GM21576 (cell line): ENCODE results near the gene PSTPIP2.
A peak's percentile ranks its signal among the peaks of the same experiment; 100 is the strongest.
"Not testable (repeated sequence)": the region's sequence is repeated elsewhere in the genome, so short reads cannot be mapped to it uniquely, and the experiment has no call there.

Experiments
- ATAC-seq: cut with Tn5 transposase; IDR thresholded peaks from one replicate; pipeline ENCODE4 v1.9.1; 2021; ENCODE audit warnings: mild to moderate bottlenecking, moderate library complexity; ENCODE audit not compliant: unreplicated experiment

PSTPIP2 gene

DNA sequence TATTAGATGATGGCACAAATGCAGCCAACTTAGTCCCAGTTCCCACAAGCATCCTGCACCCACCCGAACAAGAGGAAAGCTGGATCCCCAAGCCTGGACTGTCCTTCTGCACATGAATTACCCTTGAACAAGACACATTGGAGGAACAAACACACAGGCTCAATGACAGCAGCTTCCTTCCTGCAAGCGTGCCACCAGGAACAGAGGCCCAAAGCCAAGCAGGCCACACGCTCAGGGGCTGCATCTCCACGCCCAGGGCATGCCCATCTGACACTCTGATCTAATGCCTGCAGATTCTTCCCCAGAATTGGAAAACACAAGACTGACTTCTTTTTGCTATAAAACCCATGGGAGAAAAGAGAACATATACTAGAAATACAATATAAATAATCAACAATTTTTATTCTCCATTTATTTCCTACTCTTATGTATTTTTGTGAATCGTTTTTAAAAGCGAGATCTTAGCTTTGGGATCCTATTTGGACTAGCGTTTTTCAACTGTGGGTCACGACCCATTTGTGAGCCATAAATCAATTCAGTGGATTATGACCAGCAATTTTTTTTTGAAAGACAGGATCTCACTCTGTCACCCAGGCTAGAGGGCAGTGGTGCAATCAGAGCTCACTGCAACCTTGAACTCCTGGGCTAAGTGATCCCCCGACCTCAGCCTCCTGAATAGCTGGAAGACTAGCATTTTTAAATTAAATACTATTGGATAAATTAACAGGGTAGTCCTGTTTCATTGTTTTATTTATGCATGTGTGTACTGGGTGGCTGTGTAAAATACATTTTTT lies 34.4 kb downstream of the PSTPIP2 start:
- no peak for ATAC-seq

DNA sequence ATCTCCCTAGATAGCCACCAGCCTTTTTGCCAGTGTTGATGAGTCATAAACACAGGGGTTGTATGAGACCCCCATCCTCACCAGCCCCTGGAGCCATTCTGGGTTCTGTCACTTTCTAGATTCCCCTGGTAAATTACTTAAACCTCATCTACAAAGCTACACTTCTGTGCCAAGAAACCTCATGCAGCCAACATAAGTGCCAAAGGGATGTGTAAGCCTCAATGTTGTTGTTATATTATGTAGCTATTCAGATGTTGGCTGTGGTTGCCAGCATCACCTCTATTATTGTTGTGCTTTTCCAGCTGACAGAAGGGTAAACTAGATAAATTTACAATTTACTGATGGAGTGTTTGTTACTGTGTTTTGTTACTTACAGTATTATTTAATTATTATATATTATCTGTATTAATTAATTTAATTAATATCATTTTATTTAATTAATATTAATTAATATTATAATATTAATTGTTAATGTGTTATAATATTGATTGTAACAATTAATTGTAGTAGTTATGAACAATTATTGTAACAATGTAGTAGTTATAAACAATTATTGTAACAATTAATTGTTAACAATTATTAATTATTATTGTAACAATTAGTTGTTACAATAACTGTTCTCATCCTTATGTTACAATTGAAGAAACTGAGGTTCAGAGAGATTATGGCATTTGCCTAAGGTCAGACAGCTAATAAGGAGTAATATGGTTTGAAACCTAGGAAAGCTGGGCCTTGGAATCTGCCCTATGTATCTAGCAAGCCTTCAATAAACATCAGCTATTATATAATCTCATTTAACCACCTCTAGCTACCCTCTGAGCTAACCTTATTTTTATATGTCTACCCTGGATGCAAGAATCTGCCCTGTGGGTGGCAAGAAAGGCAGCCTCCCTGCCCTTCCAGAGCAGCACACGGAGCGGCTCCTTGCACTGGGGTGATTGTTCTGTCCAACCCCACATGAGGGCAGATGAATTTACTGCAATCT lies 36.1 kb downstream of the PSTPIP2 start:
- no peak for ATAC-seq

DNA sequence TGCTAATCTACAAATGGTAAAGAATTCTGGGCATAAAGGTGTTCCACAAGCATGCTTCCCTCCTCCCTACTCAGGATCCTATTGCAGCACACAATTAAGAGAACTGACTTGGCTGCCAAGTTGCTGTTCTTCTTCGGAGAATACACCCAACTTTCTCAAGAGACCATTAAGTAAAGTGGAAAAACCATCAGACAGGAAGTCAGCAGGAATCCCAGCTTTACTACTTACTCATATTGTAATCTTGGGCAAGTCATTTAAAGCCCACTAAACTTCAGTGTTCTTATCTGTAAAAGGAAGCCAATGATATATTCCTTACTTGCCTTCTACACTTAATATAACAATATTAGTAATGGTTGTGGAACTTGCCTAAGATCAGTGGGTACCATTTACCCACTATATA lies 37.8 kb downstream of the PSTPIP2 start:
- no peak for ATAC-seq

DNA sequence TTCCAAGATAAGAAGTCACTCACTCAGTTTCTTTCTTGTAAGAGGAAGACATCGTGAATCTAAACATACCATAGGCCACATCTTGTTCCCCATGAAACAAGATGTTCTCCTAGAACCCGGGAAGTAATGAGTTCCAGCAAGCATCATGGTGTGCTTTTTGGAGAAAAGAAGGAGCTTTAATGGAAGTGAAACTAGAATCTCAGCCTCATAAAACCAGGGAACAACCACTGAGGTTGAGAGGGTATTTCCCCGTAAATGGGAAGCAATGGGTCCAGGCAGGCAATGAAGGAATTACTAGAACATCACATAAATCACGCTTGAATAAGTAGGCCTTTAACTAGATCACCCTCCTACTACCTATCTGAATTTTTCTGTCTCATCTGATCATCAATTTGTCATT lies 40.3 kb downstream of the PSTPIP2 start:
- no peak for ATAC-seq

DNA sequence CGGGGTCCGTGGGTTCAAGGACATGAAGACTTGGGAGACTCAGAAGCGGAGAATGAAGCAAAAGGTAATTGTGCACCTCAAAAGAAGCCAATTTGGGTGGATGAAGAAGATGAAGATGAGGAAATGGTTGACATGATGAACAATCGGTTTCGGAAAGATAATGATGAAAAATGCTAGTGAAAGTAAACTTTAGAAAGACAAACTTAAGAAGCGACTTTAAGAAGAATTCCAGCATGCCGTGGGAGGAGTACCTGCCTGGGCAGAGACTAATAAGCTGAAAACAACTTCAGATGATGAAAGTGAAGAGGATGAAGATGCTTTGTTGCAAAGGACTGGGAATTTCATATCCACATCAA lies 43.5 kb downstream of the PSTPIP2 start:
- no peak for ATAC-seq

DNA sequence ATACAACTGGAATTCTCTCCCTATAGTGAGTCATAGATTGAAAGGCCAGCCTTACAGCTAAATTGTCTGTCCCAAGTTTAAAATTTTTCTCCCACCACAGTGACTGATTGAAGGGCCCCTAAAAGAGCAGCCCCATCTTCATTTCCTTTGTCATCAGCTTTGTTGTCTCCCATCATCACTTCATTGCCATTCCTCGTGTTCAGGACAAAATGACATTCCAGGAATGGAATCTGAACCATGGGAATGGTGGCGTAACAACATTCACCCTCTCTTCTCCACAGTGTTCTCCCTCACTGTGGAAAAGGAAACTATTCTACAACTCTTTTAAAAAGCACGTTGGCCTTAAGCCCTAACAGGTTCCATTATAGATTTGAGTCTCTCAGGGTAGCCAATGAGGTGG lies 52.1 kb downstream of the PSTPIP2 start:
- ATAC-seq, result no peak

DNA sequence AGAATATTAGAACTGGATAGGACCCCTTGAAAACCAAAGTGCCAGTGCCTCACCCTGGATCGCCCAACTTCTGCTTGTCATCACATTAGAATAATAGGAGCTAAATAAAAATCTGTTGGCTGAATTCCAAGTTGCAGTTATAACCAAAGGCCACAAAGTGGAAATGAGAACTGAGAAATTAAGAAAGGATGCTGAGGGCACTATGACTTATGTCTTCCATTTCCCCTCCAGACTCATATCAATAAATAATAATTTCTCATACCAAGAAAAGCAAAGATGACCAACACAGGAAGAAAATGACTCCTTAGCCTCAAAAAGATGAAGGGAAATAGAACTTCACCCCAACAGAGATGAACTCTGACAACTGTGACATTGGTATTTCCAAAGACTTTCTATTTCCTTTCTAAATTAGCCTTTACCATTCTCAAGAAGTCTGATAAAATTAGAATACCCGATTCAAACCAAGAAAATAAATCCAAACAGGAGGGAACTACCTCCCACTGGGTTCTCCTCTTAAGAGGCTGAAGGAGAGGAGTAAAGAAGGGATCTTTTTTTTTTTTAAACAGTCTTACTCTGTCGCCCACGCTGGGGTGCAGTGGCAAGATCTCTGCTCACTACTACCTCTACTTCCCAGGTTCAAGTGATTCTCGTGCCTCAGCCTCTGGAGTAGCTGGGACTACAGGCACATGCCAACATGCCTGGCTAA lies 58.4 kb downstream of the PSTPIP2 start:
- peak; percentile 41 for ATAC-seq

DNA sequence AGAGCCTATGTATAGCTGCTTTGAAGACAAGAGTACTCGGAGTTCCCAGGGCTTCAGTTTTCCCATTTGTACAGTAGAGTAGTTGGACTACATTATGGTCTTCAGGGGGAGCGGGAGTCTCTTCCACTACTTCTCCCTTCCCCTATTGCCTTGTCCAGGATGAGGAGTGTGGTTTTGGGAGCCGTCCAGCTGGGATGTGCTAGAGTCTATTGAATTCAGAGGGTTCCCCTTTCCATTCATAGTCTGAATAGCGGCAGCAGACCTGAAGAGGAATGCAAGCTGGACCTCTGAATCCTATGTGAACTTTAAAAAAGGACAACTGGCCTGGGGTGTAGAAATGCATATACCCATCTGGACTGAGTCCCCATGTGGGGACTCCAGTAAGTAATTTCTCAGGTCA lies 61.4 kb downstream of the PSTPIP2 start:
- no peak for ATAC-seq

DNA sequence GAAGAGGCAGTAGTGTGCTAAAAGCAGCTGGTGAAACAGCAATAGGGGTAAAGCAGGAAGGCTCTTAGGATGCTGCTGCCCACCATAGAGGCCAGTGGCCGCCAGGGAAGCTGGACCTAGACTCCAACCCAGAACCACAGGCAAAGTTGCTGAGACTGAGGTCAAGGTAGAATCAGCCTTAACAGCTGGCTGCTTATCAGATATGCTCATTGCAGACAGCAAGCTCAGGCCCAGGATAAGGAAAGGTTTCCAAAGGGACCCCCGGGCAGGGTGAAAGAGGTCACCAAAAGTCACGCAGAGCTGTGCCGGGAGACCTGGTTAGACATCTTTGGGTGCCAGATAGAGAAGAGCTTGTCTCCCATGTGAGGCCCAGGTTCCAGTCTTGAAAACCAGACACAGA lies 62.0 kb downstream of the PSTPIP2 start:
- no peak for ATAC-seq

DNA sequence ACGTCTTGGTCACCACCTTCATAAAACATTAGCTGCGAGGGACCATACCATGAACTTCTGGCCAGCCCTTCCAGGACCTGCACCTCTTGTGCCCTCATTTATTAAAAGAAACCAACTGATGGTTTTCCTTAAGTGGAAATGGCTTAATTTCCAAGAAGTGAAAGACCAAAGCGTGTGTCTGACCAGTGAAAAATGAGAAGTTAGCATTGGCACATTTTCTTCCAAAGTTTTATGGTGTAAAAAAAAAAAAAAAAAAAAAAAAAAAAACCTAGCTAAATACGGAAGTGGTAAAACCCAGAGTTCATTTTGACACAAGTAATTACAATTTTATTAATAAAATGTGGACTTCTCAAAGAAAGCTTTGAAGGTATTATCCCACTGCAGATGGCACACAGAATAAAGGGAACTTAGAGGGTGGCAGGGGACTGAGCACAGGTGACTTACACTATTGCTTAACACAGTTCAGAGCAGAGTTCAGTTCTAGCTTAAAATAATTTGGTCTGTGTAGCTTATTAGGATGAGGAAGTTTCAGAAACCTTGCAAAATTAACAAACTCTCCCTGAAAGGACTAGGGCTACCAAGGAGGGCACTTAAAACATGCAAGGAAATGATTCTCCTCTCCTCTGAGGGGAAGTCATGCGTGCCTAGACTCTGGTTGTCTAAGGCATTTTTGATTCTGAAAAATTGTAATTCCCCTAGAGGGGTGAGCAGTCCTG lies 62.8 kb downstream of the PSTPIP2 start:
- no peak for ATAC-seq

DNA sequence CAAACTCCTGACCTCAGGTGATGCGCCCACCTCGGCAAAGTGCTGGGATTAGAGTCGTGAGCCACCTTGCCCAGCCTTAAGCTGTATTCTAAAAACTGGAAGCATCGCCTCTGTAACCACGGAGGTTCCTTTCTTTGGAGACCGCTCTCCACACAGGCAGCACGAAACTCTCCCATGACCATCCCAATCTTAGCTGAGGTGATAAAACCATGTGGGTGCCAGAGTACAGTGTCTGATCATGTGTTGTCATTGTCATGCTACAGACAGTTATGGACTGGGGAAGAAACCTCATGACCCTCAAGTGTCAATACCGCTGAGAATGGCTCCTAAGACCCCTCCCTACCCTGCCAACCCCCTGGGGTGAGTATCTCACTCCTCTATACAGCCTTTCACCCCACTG lies 63.5 kb downstream of the PSTPIP2 start:
- ATAC-seq, result no peak

DNA sequence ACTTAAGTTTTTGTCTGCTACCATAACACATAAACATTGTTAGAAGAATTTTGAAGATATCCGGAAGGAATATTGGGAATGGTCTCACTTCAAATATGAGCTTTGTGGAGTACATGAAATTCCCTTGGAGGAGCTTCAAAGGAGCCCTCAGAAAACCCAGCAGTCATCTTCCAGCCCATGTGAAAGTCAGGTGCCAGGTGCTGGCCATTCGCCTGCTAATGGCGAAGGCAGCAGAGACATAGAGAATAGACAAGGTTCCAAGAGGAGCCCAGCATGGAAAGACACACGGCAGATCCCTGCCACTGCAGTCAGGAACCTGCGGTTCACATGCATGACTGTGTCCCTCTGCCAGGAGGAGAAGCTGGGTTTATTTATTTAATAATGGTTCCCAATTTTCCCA lies 64.9 kb downstream of the PSTPIP2 start:
- no peak for ATAC-seq

DNA sequence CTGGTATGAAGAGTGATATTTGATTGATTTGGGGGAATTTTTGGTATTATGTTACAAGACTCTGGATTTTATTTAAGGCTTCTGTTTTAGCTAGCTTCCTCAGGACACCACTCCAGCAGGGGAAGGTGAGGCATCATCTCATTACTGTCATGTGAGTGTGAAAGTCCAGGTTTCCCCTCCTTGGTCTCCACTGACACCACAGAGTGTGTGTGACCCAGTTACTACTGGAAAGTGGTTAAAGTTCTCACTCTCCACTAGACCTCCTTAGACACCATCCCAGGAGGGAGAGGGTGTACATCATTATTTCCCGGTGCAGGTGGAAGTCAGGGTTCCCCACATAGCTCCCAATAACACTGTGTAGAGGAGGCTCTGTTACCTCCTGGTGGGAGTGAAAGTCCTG lies 69.1 kb downstream of the PSTPIP2 start:
- no peak for ATAC-seq

DNA sequence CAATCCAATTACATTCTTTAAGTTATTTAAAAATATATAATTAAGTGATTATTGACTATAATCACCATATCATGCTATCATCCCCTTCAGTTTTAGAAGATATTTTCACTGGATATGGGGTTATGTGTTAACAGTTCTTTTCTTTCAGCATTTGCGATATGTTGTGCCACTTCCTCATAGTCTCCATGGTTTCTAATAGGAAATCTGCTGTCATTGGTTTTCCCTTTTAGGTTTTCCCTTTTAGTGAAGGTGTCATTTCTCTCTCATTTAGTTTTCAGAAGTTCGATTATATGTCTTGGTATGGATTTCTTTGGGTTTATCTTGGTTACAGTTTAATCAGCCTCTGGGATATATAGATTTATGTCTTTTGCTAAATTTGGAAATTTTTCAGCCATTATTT lies 70.2 kb downstream of the PSTPIP2 start:
- no peak for ATAC-seq

DNA sequence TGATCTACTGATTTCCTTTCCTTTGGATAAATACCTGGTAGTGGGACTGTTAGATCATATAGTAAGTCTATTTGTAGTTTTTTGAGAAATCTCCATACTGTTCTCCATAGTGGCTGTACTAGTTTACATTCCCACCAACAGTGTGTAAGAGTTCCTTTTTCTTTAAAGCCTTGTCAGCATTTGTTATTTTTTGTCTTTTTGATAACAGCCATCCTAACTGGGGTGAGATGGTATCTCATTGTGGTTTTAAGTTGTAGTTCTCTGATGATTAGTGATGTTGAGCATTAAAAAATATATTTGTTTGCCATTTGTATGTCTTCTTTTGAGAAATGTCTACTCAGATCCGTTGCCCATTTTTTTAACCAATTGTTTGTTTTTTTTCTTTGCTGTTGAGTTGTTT lies 71.0 kb downstream of the PSTPIP2 start:
- ATAC-seq, result no peak

DNA sequence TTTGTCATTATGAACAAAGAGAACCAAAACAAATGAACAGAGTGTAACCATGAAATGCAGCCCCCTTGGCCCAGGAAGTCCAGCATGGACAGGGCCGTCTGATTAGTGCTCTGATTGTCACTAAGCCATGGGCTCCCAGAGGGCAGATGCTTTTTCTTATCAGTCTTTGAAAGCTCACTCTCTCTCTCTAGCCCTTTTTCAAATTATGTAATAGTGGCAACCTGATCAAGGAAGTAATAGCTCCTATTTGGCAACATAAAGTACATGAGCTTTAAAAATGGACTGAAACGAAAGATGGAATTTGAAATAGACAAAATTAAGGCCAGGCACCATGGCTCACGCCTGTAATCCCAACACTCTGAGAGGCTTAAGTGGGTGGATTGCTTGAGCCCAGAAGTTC lies 72.5 kb downstream of the PSTPIP2 start:
- no peak for ATAC-seq

DNA sequence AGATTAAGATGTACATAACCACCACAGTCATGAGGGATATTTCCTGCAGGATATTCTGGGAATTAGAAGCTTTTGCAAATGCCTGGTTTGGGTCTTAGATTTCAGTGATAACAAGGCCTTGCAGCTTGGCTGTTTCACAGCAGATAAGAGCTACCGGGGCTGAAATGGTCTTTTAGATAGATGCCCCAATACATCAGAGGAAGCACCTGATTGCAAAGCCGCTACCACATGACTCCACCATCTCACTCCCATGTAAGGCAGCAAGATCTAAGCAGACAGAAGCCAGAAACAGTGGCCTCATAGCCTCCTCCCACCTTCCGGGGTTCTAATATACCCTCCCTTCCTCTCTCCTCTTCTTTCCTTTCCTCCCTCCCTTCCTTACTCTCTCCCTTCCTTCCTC lies 73.8 kb downstream of the PSTPIP2 start:
- no peak for ATAC-seq

DNA sequence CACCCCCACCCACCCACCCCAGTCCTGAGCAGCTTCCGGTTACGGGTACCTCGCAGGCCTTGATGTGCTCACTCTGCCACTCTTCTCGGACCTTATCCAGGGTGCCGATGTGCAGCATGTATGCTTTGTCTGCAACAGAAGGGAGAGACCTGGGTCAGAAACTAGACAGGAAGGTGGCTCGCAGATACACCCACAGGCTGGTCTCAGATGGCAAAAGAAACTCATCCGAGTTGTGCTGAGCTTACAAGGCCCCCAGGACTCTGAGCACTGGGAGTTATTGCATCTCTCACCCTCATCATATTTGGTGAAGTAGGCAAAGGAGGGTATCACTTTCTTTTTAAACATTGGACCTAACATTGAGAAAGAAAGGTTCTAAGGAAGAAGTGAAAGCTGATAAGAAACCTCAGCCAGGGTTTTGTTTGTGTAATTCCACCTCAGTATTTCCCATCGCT lies 74.3 kb downstream of the PSTPIP2 start:
- no peak for ATAC-seq

DNA sequence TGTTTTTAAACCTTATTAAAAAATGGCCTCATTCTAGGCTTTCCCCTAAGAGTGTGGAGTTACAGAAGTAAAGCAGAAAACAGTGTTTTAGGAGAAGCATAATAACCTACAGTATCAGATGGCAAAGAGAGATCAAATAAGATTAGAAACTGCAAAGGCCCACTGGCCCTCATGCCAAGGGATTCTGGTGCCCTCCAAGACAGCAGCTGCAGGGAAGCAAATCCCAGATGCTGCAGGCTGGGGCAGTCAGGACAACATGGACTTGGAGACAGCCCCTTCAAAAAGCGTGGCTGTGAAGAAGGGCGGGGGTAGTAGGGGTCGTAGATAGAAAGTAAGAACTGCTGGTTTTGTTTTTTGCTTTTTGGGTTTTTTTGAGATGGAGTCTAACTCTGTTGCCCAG lies 76.6 kb downstream of the PSTPIP2 start:
- ATAC-seq, result no peak

DNA sequence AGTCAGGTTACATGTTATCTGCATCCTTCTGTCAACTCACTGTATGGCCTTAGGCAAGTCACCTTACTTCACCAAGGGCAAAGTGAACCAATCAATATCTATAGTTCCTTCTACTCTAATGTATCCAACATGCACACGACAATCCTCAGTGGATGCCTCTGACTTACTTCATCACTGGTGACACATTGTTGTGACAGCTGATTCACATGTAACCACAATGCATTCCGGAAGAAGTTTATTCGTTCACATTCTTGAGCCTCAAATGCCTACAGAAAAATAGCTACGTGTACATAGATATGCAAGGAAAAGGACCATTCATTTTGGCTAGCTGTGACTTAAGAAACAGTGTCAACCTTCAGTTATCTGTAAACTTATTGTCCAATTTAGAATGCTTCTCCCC lies 78.6 kb downstream of the PSTPIP2 start:
- ATAC-seq, result no peak

DNA sequence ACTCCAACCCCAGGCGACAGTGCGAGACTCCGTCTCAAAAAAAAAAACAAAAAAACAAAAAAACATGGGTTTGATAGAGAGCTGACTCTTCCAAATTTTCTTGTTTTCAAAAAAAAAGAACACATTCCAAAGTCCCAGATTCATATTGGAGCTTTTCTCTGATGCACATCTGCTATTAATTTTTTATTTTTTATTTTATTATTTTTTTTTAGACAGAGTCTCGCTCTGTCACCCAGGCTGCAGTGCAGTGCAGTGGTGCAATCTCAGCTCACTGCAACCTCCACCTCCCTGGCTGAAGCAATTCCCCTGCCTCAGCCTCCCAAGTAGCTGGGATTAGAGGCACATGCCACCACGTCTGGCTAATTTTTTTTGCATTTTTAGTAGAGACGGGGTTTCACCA lies 79.5 kb downstream of the PSTPIP2 start:
- ATAC-seq, result not testable (repeated sequence)
